ENCODE data around the gene SUN2.

DNA sequence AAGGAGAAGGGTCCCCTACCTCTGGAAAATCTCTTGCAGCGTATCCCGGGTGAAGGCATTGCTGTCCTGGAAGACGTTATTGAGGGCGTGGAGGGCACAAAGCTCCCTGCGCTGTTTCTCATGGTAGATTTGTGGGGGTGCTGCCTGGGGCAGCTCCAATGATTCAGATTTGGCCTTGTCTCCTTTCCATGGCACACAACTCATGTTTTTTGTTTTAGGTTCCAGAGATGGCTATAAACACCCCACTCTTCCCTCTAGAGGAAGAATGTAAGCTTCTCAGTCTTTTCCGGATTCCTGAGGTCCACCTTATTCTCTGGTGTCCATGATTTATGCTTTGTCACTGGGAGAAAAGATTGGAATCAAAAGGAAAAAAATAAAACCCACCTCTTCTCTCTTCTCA, 56.0 kb downstream of the SUN2 start:
- TF ChIP-seq, protein P1, sequence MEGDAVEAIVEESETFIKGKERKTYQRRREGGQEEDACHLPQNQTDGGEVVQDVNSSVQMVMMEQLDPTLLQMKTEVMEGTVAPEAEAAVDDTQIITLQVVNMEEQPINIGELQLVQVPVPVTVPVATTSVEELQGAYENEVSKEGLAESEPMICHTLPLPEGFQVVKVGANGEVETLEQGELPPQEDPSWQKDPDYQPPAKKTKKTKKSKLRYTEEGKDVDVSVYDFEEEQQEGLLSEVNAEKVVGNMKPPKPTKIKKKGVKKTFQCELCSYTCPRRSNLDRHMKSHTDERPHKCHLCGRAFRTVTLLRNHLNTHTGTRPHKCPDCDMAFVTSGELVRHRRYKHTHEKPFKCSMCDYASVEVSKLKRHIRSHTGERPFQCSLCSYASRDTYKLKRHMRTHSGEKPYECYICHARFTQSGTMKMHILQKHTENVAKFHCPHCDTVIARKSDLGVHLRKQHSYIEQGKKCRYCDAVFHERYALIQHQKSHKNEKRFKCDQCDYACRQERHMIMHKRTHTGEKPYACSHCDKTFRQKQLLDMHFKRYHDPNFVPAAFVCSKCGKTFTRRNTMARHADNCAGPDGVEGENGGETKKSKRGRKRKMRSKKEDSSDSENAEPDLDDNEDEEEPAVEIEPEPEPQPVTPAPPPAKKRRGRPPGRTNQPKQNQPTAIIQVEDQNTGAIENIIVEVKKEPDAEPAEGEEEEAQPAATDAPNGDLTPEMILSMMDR (IDR thresholded peaks at IDR 0.05; ENCODE audit: poor library complexity, severe bottlenecking) = no peak
- TF ChIP-seq POLR2AphosphoS5 (IDR thresholded peaks at IDR 0.05) (no peak), EP300 (conservative IDR thresholded peaks at IDR 0.05; ENCODE audit: poor library complexity, severe bottlenecking) (no peak), RAD21 (conservative IDR thresholded peaks at IDR 0.05) (no peak), TAF1 (IDR thresholded peaks at IDR 0.05; ENCODE audit: low read depth) (no peak), EZH2 (IDR thresholded peaks at IDR 0.05; ENCODE audit: borderline replicate concordance, insufficient read depth, low read length, poor library complexity, severe bottlenecking) (no peak), MXI1 (conservative IDR thresholded peaks at IDR 0.05; ENCODE audit: poor library complexity, severe bottlenecking) (no peak), SMC3 (conservative IDR thresholded peaks at IDR 0.05; ENCODE audit: poor library complexity) (no peak)
- TF ChIP-seq, protein P2, sequence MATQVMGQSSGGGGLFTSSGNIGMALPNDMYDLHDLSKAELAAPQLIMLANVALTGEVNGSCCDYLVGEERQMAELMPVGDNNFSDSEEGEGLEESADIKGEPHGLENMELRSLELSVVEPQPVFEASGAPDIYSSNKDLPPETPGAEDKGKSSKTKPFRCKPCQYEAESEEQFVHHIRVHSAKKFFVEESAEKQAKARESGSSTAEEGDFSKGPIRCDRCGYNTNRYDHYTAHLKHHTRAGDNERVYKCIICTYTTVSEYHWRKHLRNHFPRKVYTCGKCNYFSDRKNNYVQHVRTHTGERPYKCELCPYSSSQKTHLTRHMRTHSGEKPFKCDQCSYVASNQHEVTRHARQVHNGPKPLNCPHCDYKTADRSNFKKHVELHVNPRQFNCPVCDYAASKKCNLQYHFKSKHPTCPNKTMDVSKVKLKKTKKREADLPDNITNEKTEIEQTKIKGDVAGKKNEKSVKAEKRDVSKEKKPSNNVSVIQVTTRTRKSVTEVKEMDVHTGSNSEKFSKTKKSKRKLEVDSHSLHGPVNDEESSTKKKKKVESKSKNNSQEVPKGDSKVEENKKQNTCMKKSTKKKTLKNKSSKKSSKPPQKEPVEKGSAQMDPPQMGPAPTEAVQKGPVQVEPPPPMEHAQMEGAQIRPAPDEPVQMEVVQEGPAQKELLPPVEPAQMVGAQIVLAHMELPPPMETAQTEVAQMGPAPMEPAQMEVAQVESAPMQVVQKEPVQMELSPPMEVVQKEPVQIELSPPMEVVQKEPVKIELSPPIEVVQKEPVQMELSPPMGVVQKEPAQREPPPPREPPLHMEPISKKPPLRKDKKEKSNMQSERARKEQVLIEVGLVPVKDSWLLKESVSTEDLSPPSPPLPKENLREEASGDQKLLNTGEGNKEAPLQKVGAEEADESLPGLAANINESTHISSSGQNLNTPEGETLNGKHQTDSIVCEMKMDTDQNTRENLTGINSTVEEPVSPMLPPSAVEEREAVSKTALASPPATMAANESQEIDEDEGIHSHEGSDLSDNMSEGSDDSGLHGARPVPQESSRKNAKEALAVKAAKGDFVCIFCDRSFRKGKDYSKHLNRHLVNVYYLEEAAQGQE (IDR thresholded peaks at IDR 0.05; ENCODE audit: borderline replicate concordance) = no peak

Data from neural cell (in vitro differentiated cells).